CD4-positive, alpha-beta T cell (primary cell): ENCODE measurements around the gene TAS1R1. TPM values are rescaled to one million over a fixed set of nuclear protein-coding genes. Genes with fewer than 3 reads are reported as not detected.

Experiments
- ATAC-seq: fragments of 200-7000 bp; cut with Tn5 transposase; one replicate; pipeline ENCODE4 v1.10.0; 2022; ENCODE audit warnings: mild to moderate bottlenecking; ENCODE audit not compliant: poor library complexity
- CTCF ChIA-PET: fragments of 350-600 bp; sonication (Branson Sonifier 250); formaldehyde crosslinking; loops from one replicate; lab custom pipeline; 2021; ENCODE audit warnings: antibody characterized with exemption, inconsistent platforms; lab: Charles Lee
- POLR2A ChIA-PET: fragments of 350-600 bp; sonication (Branson Sonifier 250); formaldehyde crosslinking; loops from one replicate; lab custom pipeline; 2021; ENCODE audit warnings: antibody characterized with exemption, inconsistent platforms; lab: Charles Lee
- DNase-seq, 14 experiments: peaks; one replicate each; pipeline ENCODE4 v3.0.0-alpha.2; 2013 to 2020; ENCODE audit warnings: mixed read lengths in 2 of 14
- H3K27ac ChIP-seq, 2 donors: one replicate each; pipeline versions ENCODE4 v1.5.1 to v1.7.0; 2013; ENCODE audit warnings: low read length in 2 of 2, low read depth in 1 of 2, mild to moderate bottlenecking in 1 of 2
- H3K27me3 ChIP-seq, 2 experiments: 1 replicate in 1 of 2; 2 replicates in 1 of 2; pipeline versions ENCODE4 v1.6.1 to v1.7.0; 2013; ENCODE audit warnings: low read length in 2 of 2, control low read depth in 1 of 2, mild to moderate bottlenecking in 1 of 2, moderate library complexity in 1 of 2; ENCODE audit not compliant: insufficient read depth in 2 of 2, control insufficient read depth in 1 of 2
- H3K36me3 ChIP-seq: one replicate; pipeline ENCODE4 v1.6.1; 2013; ENCODE audit warnings: low read length, control low read depth; ENCODE audit not compliant: insufficient read depth
- H3K4me1 ChIP-seq: one replicate; pipeline ENCODE4 v1.6.1; 2013; ENCODE audit warnings: low read length, control low read depth; ENCODE audit not compliant: insufficient read depth
- H3K4me3 ChIP-seq: one replicate; pipeline ENCODE4 v1.5.1; 2013; ENCODE audit warnings: mild to moderate bottlenecking, low read length, moderate library complexity
- H3K9me3 ChIP-seq, 2 experiments: 1 replicate in 1 of 2; 2 replicates in 1 of 2; pipeline versions ENCODE4 v1.6.1 to v1.7.0; 2013; ENCODE audit warnings: low read length in 2 of 2, mild to moderate bottlenecking in 2 of 2, control low read depth in 1 of 2, moderate library complexity in 1 of 2; ENCODE audit not compliant: control insufficient read depth in 1 of 2, insufficient read depth in 1 of 2
- H3K27ac Mint-ChIP-seq: one replicate; pipeline ENCODE4 v1.8.0; 2020; ENCODE audit warnings: mixed read lengths
- H3K27me3 Mint-ChIP-seq: one replicate; pipeline ENCODE4 v1.8.0; 2021; ENCODE audit warnings: mixed read lengths
- H3K36me3 Mint-ChIP-seq: one replicate; pipeline ENCODE4 v1.8.0; 2021; ENCODE audit warnings: low read depth, mixed read lengths
- H3K4me1 Mint-ChIP-seq: one replicate; pipeline ENCODE4 v1.8.0; 2021; ENCODE audit warnings: low read depth, mixed read lengths
- H3K4me3 Mint-ChIP-seq: one replicate; pipeline ENCODE4 v1.8.0; 2020; ENCODE audit warnings: mild to moderate bottlenecking, mixed read lengths
- H3K9me3 Mint-ChIP-seq: one replicate; pipeline ENCODE4 v1.8.0; 2020; ENCODE audit warnings: mixed read lengths
- intact Hi-C, 2 experiments: fragments of 100-400 bp; cut with DNase I in 1 of 2; cut with micrococcal nuclease in 1 of 2; formaldehyde crosslinking; loops; one replicate each; pipeline versions ENCODE4 v1.15.1 to v1.9.0; 2023 to 2025; cut with DNase I, micrococcal nuclease
- total RNA-seq, 174 experiments: library from RNA in 2 of 174; stranded (reverse) in 2 of 174; gene quantifications; one replicate each; pipeline ENCODE4 v1.2.3 and lab custom pipeline; 2021 to 2026
- TF ChIP-seq, protein P1 (sequence below): fragments of 200-600 bp; IDR thresholded peaks from one replicate; pipeline ENCODE4 v1.8.0; 2022; ENCODE audit warnings: antibody characterized with exemption, mild to moderate bottlenecking

TAS1R1 gene
- total RNA-seq, 2 experiments from 2014 or later, result not detected

- ATAC-seq, result no peak
- Mint-ChIP-seq H3K4me3 (no peak overlapping the region), H3K9me3 (no peaks in the 10 kb centered on the region), H3K27ac (no peak overlapping the region), H3K27me3 (peaks cover 3% of the 10 kb centered on the region), H3K36me3 (no peaks in the 10 kb centered on the region), H3K4me1 (no peaks in the 10 kb centered on the region)
- H3K36me3 ChIP-seq, result no peaks in the 10 kb centered on the region
- intact Hi-C loops, result no loop called here
- TF ChIP-seq, protein P1, sequence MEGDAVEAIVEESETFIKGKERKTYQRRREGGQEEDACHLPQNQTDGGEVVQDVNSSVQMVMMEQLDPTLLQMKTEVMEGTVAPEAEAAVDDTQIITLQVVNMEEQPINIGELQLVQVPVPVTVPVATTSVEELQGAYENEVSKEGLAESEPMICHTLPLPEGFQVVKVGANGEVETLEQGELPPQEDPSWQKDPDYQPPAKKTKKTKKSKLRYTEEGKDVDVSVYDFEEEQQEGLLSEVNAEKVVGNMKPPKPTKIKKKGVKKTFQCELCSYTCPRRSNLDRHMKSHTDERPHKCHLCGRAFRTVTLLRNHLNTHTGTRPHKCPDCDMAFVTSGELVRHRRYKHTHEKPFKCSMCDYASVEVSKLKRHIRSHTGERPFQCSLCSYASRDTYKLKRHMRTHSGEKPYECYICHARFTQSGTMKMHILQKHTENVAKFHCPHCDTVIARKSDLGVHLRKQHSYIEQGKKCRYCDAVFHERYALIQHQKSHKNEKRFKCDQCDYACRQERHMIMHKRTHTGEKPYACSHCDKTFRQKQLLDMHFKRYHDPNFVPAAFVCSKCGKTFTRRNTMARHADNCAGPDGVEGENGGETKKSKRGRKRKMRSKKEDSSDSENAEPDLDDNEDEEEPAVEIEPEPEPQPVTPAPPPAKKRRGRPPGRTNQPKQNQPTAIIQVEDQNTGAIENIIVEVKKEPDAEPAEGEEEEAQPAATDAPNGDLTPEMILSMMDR, result no peak
- ChIA-PET POLR2A (no interaction called here), CTCF (no interaction called here)
- H3K27me3 ChIP-seq, result peaks cover 2 to 6% of the 10 kb centered on the region in 2 experiments
- DNase-seq, result no peak
- no peaks in the 10 kb centered on the region for H3K4me1 ChIP-seq
- no peak overlapping the region for H3K27ac ChIP-seq
- no peak overlapping the region for H3K4me3 ChIP-seq
- H3K9me3 ChIP-seq, result peaks cover 0 to 7% of the 10 kb centered on the region in 2 experiments
Observed at GRCh38 chr1:6508154-6508815, 46.8 kb upstream of the TAS1R1 start.

- peaks cover 0 to 7% of the 10 kb centered on the region in 2 experiments for H3K9me3 ChIP-seq
- Mint-ChIP-seq H3K27ac (no peak overlapping the region), H3K36me3 (no peaks in the 10 kb centered on the region), H3K27me3 (peaks cover 3% of the 10 kb centered on the region), H3K9me3 (no peaks in the 10 kb centered on the region), H3K4me3 (no peak overlapping the region), H3K4me1 (no peaks in the 10 kb centered on the region)
- H3K27ac ChIP-seq, result no peak overlapping the region
- ATAC-seq (no peak), DNase-seq (no peak)
- no peaks in the 10 kb centered on the region for H3K36me3 ChIP-seq
- no peaks in the 10 kb centered on the region for H3K4me1 ChIP-seq
- TF ChIP-seq, protein P1, result no peak
- peaks cover 2 to 6% of the 10 kb centered on the region in 2 experiments for H3K27me3 ChIP-seq
- CTCF ChIA-PET, result no interaction called here
- H3K4me3 ChIP-seq, result no peak overlapping the region
- POLR2A ChIA-PET, result no interaction called here
- intact Hi-C loops, result no loop called here
Observed at GRCh38 chr1:6508816-6509189, 46.3 kb upstream of the TAS1R1 start.

DNA sequence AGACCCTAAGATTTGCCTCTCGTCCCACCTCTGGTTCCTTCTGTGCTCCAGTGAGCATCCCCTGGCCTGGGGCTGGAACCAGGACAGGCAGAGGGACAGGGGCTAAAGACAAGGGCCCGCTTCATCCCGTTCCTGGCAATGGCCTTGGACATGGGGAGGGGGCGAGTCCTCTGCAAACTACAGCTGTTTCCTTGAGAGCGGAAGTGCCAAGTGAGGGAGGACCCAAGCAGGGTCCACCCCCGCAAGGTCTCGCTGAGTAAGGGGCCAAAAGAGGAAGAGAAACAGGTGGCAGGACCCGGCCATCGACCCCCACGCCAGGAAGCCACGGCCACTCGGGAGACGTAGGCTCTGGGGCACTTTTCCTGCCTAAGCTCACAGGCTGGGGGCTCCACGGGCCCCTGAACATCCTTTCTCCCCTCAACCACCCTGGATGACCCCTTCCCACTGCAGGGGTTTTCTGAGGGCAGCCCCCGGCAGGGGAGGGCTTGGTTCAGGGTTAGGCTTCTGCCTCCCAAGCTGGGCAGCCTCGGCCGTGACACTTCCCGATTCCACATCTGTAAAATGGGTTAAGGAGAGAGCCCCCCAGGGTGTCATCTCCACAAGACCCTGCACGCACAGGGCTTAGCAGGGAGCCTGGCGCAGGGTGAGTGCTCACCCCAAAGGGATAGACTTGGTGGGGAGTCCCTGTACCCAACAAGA is 45.7 kb upstream of the TAS1R1 start:
- no peak for ATAC-seq
- intact Hi-C loops, result no loop called here
- POLR2A ChIA-PET, result no interaction called here
- Mint-ChIP-seq H3K9me3 (no peaks in the 10 kb centered on the region), H3K4me3 (no peak overlapping the region), H3K4me1 (no peaks in the 10 kb centered on the region), H3K27me3 (peaks cover 3% of the 10 kb centered on the region), H3K27ac (no peak overlapping the region), H3K36me3 (no peaks in the 10 kb centered on the region)
- peaks cover 0 to 7% of the 10 kb centered on the region in 2 experiments for H3K9me3 ChIP-seq
- TF ChIP-seq, protein P1, result no peak
- H3K4me1 ChIP-seq, result no peaks in the 10 kb centered on the region
- CTCF ChIA-PET, result no interaction called here
- no peak overlapping the region for H3K27ac ChIP-seq
- no peaks in the 10 kb centered on the region for H3K36me3 ChIP-seq
- no peak overlapping the region for H3K4me3 ChIP-seq
- H3K27me3 ChIP-seq, result peaks cover 2 to 6% of the 10 kb centered on the region in 2 experiments
- no peak for DNase-seq
